CD8-positive, alpha-beta memory T cell (primary cell): ENCODE results near the gene FNBP1. TPM values are rescaled to one million over a fixed set of nuclear protein-coding genes. Genes with fewer than 3 reads are reported as not detected.
"Not testable (repeated sequence)": the region's sequence is repeated elsewhere in the genome, so short reads cannot be mapped to it uniquely, and the experiment has no call there.

ENCODE experiments used
- CTCF ChIA-PET: fragments of 350-600 bp; sonication (Branson Sonifier 250); formaldehyde crosslinking; loops from one replicate; lab custom pipeline; 2021; ENCODE audit warnings: antibody characterized with exemption; lab: Charles Lee
- POLR2A ChIA-PET: fragments of 350-600 bp; sonication (Branson Sonifier 250); formaldehyde crosslinking; loops from one replicate; lab custom pipeline; 2021; ENCODE audit warnings: antibody characterized with exemption; lab: Charles Lee
- DNase-seq, 5 donors: peaks; one replicate each; pipeline versions ENCODE4 v3.0.0 to v3.0.0-alpha.2; 2020 to 2022; ENCODE audit warnings: mixed read lengths in 1 of 5
- H3K27ac ChIP-seq: one replicate; pipeline ENCODE4 v1.7.0; 2013; ENCODE audit warnings: low read depth, mild to moderate bottlenecking, low read length, moderate library complexity
- H3K27me3 ChIP-seq: 2 replicates; pipeline ENCODE4 v1.7.0; 2013; ENCODE audit warnings: low read length, mild to moderate bottlenecking; ENCODE audit not compliant: insufficient read depth, poor library complexity, severe bottlenecking
- H3K36me3 ChIP-seq: 2 replicates; pipeline ENCODE4 v1.7.0; 2013; ENCODE audit warnings: mild to moderate bottlenecking, low read length, moderate library complexity; ENCODE audit not compliant: insufficient read depth
- H3K4me1 ChIP-seq: 2 replicates; pipeline ENCODE4 v1.7.0; 2013; ENCODE audit warnings: mild to moderate bottlenecking, low read length, moderate library complexity; ENCODE audit not compliant: insufficient read depth
- H3K4me3 ChIP-seq: 2 replicates; pipeline ENCODE4 v1.7.0; 2013; ENCODE audit warnings: mild to moderate bottlenecking, low read length
- H3K9me3 ChIP-seq: 2 replicates; pipeline ENCODE4 v1.7.0; 2013; ENCODE audit warnings: mild to moderate bottlenecking, low read length
- H3K27ac Mint-ChIP-seq, 8 donors: one replicate each; pipeline ENCODE4 v1.8.0; 2020 to 2021; ENCODE audit warnings: mixed read lengths in 8 of 8, mild to moderate bottlenecking in 6 of 8, inconsistent platforms in 3 of 8, moderate library complexity in 3 of 8
- H3K27me3 Mint-ChIP-seq, 2 donors: one replicate each; pipeline ENCODE4 v1.8.0; 2020 to 2021; ENCODE audit warnings: mixed read lengths in 2 of 2, mild to moderate bottlenecking in 1 of 2, moderate library complexity in 1 of 2
- H3K36me3 Mint-ChIP-seq, 3 donors: one replicate each; pipeline ENCODE4 v1.8.0; 2020 to 2021; ENCODE audit warnings: mixed read lengths in 3 of 3, inconsistent platforms in 1 of 3, mild to moderate bottlenecking in 1 of 3
- H3K4me1 Mint-ChIP-seq, 3 donors: one replicate each; pipeline ENCODE4 v1.8.0; 2020 to 2021; ENCODE audit warnings: mixed read lengths in 3 of 3, inconsistent platforms in 1 of 3, mild to moderate bottlenecking in 1 of 3
- H3K4me3 Mint-ChIP-seq, 7 donors: one replicate each; pipeline ENCODE4 v1.8.0; 2020 to 2021; ENCODE audit warnings: mixed read lengths in 7 of 7, mild to moderate bottlenecking in 6 of 7, moderate library complexity in 4 of 7, inconsistent platforms in 2 of 7
- H3K9me3 Mint-ChIP-seq, 5 donors: one replicate each; pipeline ENCODE4 v1.8.0; 2020 to 2022; ENCODE audit warnings: mixed read lengths in 5 of 5, mild to moderate bottlenecking in 3 of 5, moderate library complexity in 2 of 5, inconsistent platforms in 1 of 5
- polyA plus RNA-seq: library from polyadenylated mRNA; unstranded; fragments of 300-500 nt; fragmentation: Illumina TruSeq; gene quantifications from one replicate; pipeline ENCODE4 v1.2.3, GENCODE V29; 2021
- total RNA-seq, 2 experiments: library from RNA; stranded (reverse); gene quantifications; one replicate each; pipeline ENCODE4 v1.2.3, GENCODE V29; 2021

Gene FNBP1
- total and polyA plus RNA-seq, 3 experiments from 2014 or later, result 176 to 230 (median 226) TPM

DNA sequence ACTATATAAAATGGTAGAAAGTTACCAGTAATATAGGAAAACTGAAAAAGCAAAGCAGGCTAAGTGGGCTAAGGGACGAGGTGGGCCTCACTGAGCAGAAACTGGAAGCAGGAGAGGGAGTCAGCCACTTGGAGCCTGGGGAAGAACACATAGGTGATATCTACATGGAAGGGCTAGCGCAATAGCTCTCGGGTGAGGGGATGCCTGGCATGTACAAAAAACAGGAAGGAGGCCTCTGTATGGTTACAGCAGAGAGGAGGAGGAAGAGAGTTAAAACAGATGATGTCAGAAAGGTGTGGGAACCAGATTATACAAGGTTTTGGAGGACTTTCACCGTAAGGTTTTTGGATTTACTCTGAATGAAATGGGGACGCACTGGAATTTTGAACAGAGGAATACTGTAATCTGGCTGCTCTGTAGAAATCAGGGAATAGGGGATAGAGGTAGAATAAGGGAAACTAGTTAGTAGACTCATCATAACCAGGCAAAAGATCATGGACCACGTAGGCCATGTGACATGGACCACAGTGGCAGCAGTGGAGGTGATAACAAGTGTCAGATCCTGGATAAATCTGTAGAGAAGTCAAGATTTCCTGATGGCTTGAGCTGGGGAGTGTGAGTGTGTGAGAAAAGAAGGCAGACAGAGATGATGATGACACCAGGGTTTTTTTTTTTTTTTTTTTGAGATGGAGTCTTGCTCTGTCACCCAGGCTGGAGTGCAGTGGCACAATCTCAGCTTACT lies 52.5 kb downstream of the FNBP1 start:
- Mint-ChIP-seq H3K36me3 (peaks cover 13 to 50% (median 16%) of the 10 kb centered on the region in 3 donors), H3K27ac (peak overlapping the region; percentile 88 to 97 (median 94)), H3K27me3 (no peaks in the 10 kb centered on the region), H3K4me1 (peaks cover 64 to 84% (median 80%) of the 10 kb centered on the region in 3 donors), H3K9me3 (no peaks in the 10 kb centered on the region), H3K4me3 (peak overlapping the region; percentile 17 to 85 (median 67))
- Histone ChIP-seq H3K36me3 (peaks cover 5% of the 10 kb centered on the region), H3K27ac (peak overlapping the region; percentile 29), H3K4me1 (peaks cover 59% of the 10 kb centered on the region), H3K4me3 (peak overlapping the region; percentile 14), H3K9me3 (no peaks in the 10 kb centered on the region), H3K27me3 (no peaks in the 10 kb centered on the region)
- POLR2A ChIA-PET, result interaction anchor here (0.7 kb wide), 1 partner anchor 125 kb away, joined by 3 read pairs; no protein-coding TSS in a partner anchor
- CTCF ChIA-PET, result interaction anchor here (0.6 to 2.0 kb wide), 5 partner anchors 9 to 105 kb away, joined by 3 to 6 read pairs (median 4); no protein-coding TSS in a partner anchor
- DNase-seq, result peak in 4 of 5 donors; percentile 30 to 56 (median 44)

DNA sequence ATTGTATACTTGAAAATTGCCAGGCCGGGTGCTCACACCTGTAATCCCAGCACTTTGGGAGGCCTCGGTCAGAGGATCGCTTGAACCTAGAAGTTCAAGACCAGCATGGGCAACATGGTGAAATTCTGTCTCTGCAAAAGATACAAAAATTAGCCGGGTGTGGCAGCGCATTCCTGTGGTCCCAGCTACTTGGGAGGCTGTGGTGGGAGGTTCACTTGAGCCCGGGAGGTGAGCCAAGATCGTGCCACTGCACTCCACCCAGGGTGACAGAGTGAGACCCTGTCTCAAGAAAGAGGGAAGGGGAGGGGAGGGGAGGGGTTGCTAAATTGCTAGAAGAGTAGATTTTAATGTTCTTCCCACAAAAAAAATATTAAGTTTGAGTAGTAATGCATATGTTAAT lies 53.2 kb downstream of the FNBP1 start:
- H3K4me3 ChIP-seq, result no peak overlapping the region
- peaks cover 52% of the 10 kb centered on the region for H3K4me1 ChIP-seq
- H3K27me3 Mint-ChIP-seq, result no peaks in the 10 kb centered on the region
- H3K27ac Mint-ChIP-seq, result peak overlapping the region; percentile 74 to 99 (median 84)
- peaks cover 13 to 50% (median 18%) of the 10 kb centered on the region in 3 donors for H3K36me3 Mint-ChIP-seq
- peaks cover 64 to 84% (median 79%) of the 10 kb centered on the region in 3 donors for H3K4me1 Mint-ChIP-seq
- H3K27ac ChIP-seq, result peak overlapping the region; percentile 1
- no peaks in the 10 kb centered on the region for H3K27me3 ChIP-seq
- no peak for DNase-seq
- no peaks in the 10 kb centered on the region for H3K9me3 Mint-ChIP-seq
- H3K4me3 Mint-ChIP-seq, result peak overlapping the region in 4 of 7 donors; percentile 35 to 65 (median 60)
- ChIA-PET POLR2A (no interaction called here), CTCF (interaction anchor here (1.0 to 2.0 kb wide), 3 partner anchors 10 to 105 kb away, joined by 4 to 6 read pairs (median 4); no protein-coding TSS in a partner anchor)
- peaks cover 5% of the 10 kb centered on the region for H3K36me3 ChIP-seq
- H3K9me3 ChIP-seq, result no peaks in the 10 kb centered on the region

DNA sequence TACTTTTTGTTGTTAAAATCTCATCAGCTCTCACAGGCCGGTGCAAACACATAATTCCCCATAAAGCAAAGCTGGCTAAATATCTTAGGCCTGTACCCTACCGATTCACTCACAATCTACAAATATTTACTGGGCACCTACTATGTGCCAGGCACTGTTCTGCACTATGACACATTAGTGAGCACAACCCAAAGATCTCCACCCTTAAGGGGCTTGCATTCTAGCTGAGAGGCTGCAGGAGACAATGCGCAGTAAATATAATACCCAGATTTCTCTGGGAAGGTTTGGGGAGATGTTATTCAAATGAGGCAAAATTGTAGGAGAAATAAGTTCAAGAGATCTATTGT lies 53.7 kb downstream of the FNBP1 start:
- H3K36me3 Mint-ChIP-seq, result peaks cover 13 to 51% (median 20%) of the 10 kb centered on the region in 3 donors
- ChIA-PET POLR2A (no interaction called here), CTCF (interaction anchor here (2.0 kb wide), 1 partner anchor 104 kb away, joined by 6 read pairs; no protein-coding TSS in a partner anchor)
- Histone ChIP-seq H3K4me3 (peak overlapping the region; percentile 21), H3K27ac (peak overlapping the region; percentile 1), H3K36me3 (peaks cover 5% of the 10 kb centered on the region), H3K9me3 (no peaks in the 10 kb centered on the region), H3K27me3 (no peaks in the 10 kb centered on the region), H3K4me1 (peaks cover 52% of the 10 kb centered on the region)
- peak overlapping the region; percentile 74 to 99 (median 84) for H3K27ac Mint-ChIP-seq
- no peaks in the 10 kb centered on the region for H3K9me3 Mint-ChIP-seq
- peak overlapping the region; percentile 4 to 65 (median 39) for H3K4me3 Mint-ChIP-seq
- H3K4me1 Mint-ChIP-seq, result peaks cover 65 to 86% (median 80%) of the 10 kb centered on the region in 3 donors
- DNase-seq, result no peak
- H3K27me3 Mint-ChIP-seq, result no peaks in the 10 kb centered on the region

DNA sequence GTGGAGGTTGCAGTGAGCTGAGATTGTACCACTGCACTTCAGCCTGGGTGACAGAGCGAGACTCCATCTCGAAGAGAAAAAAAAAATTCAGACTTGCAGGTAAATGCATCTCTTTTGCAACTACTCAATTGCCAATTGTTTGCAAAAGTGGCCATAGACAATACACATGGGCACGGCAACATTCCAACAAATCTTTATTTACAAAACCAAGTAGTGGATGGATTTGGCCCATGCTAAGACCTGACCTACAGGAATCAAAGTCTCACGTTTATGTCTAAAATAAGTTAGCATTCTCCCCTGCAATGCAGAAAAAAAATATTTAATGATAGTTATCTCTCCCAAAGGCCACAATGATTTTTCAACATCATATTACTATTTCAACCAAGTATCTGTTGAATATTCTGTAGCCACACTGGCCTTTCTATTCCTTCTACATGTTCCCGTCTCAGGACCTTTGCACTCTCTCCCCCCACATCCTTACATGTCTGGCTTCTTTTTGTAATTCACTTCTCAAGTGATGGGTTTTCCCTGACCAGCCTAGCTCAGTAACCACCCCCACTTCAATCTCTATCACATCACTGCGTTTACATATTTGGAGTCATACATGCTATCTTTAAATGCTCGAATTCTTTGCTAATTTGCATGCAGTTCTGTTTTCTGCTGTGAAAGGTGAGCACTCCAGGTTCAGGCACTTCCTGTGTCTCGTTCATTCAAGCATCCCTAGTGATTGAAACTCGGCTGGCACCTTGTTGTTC lies 54.2 kb downstream of the FNBP1 start:
- peak overlapping the region; percentile 74 to 99 (median 84) for H3K27ac Mint-ChIP-seq
- peak in 3 of 5 donors; percentile 24 to 49 (median 25) for DNase-seq
- H3K9me3 ChIP-seq, result no peaks in the 10 kb centered on the region
- POLR2A ChIA-PET, result no interaction called here
- no peaks in the 10 kb centered on the region for H3K27me3 ChIP-seq
- H3K4me3 Mint-ChIP-seq, result peak overlapping the region; percentile 4 to 61 (median 35)
- H3K27me3 Mint-ChIP-seq, result no peaks in the 10 kb centered on the region
- peaks cover 57% of the 10 kb centered on the region for H3K4me1 ChIP-seq
- peak overlapping the region; percentile 1 for H3K27ac ChIP-seq
- H3K9me3 Mint-ChIP-seq, result no peaks in the 10 kb centered on the region
- H3K4me1 Mint-ChIP-seq, result peaks cover 65 to 86% (median 80%) of the 10 kb centered on the region in 3 donors
- peaks cover under 1% of the 10 kb centered on the region for H3K36me3 ChIP-seq
- CTCF ChIA-PET, result interaction anchor here (0.6 to 2.0 kb wide), 2 partner anchors 104 to 146 kb away, joined by 4 to 6 read pairs; no protein-coding TSS in a partner anchor
- H3K4me3 ChIP-seq, result no peak overlapping the region
- H3K36me3 Mint-ChIP-seq, result peaks cover 9 to 46% (median 16%) of the 10 kb centered on the region in 3 donors

DNA sequence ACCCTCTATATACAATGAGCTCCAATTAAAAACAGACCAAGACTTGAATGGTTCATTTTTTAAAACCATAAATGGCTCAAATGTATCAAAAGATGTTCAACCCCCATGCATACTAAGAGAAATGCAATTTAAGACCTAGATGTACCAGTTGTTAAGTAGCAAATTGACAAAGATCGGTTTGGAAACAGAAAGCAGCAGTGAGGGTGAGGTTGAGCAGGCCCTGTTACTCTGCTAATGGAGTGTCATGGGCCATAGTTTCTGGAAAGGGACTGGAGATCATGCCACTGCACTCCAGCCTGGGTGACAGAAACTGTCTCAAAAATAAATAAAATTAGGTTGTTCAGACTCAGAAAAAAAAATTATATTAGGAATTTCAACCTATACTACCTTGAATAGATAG lies 55.0 kb downstream of the FNBP1 start:
- H3K27me3 ChIP-seq, result no peaks in the 10 kb centered on the region
- peaks cover 9 to 48% (median 15%) of the 10 kb centered on the region in 3 donors for H3K36me3 Mint-ChIP-seq
- no peaks in the 10 kb centered on the region for H3K27me3 Mint-ChIP-seq
- peak overlapping the region in 7 of 8 donors; percentile 4 to 96 (median 80) for H3K27ac Mint-ChIP-seq
- ChIA-PET CTCF (no interaction called here), POLR2A (interaction anchor here (0.6 kb wide), 1 partner anchor 51 kb away, joined by 5 read pairs; no protein-coding TSS in a partner anchor)
- no peak overlapping the region for H3K27ac ChIP-seq
- H3K9me3 ChIP-seq, result no peaks in the 10 kb centered on the region
- peaks cover 67 to 90% (median 88%) of the 10 kb centered on the region in 3 donors for H3K4me1 Mint-ChIP-seq
- H3K4me1 ChIP-seq, result peaks cover 64% of the 10 kb centered on the region
- no peak overlapping the region for H3K4me3 ChIP-seq
- peak overlapping the region in 2 of 7 donors; percentile 3 to 22 for H3K4me3 Mint-ChIP-seq
- no peak for DNase-seq
- no peaks in the 10 kb centered on the region for H3K9me3 Mint-ChIP-seq
- H3K36me3 ChIP-seq, result no peaks in the 10 kb centered on the region

DNA sequence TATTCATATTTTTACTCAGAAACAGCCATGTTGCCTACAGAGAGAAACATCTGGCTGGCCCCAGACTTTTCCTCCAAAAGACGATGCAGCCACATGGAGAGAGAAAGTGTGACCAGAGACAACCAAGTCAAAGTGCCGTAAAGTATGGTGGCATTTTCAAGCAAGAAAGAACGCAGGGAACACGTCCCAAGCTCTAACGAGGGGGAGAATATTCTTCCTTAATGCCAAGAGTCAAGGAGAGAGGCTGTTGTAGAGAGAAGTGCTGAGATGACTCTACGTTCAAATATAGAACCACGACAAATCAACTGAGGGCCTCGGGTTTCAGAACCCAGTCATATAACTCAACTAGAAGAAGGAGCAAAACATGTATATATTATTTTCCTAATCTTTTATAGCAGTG lies 55.9 kb downstream of the FNBP1 start:
- peaks cover 64% of the 10 kb centered on the region for H3K4me1 ChIP-seq
- Mint-ChIP-seq H3K36me3 (peaks cover 9 to 47% (median 15%) of the 10 kb centered on the region in 3 donors), H3K9me3 (no peaks in the 10 kb centered on the region), H3K4me3 (peak overlapping the region in 6 of 7 donors; percentile 39 to 72 (median 53)), H3K27me3 (no peaks in the 10 kb centered on the region), H3K27ac (peak overlapping the region; percentile 88 to 98 (median 93)), H3K4me1 (peaks cover 65 to 95% (median 94%) of the 10 kb centered on the region in 3 donors)
- ChIA-PET CTCF (interaction anchor here (0.5 kb wide), 1 partner anchor 82 kb away, joined by 3 read pairs; no protein-coding TSS in a partner anchor), POLR2A (no interaction called here)
- no peak overlapping the region for H3K4me3 ChIP-seq
- H3K27ac ChIP-seq, result no peak overlapping the region
- DNase-seq, result no peak
- no peaks in the 10 kb centered on the region for H3K9me3 ChIP-seq
- no peaks in the 10 kb centered on the region for H3K27me3 ChIP-seq
- no peaks in the 10 kb centered on the region for H3K36me3 ChIP-seq

DNA sequence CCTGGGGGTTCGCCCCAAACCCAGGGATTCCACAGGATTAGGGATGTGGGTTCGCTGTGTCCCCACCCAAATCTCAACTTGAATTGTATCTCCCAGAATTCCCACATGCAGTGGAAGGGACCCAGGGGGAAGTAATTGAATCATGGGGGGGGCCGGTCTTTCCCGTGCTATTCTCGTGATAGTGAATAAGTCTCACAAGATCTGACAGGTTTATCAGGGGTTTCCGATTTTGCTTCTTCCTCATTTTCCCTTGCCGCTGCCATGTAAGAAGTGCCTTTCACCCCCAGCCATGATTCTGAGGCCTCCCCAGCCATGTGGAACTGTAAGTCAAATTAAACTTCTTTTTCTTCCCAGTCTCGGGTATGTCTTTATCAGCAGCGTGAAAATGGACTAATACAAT lies 58.4 kb downstream of the FNBP1 start:
- peaks cover 39% of the 10 kb centered on the region for H3K4me1 ChIP-seq
- H3K9me3 Mint-ChIP-seq, POLR2A ChIA-PET, H3K27me3 Mint-ChIP-seq, H3K36me3 ChIP-seq, DNase-seq, CTCF ChIA-PET, H3K27ac ChIP-seq, H3K4me3 ChIP-seq, H3K27me3 ChIP-seq, H3K9me3 ChIP-seq: not testable (repeated sequence)
- peak overlapping the region in 4 of 7 donors; percentile 10 to 38 (median 22) for H3K4me3 Mint-ChIP-seq
- peak overlapping the region; percentile 62 to 93 (median 86) for H3K27ac Mint-ChIP-seq
- H3K36me3 Mint-ChIP-seq, result peaks cover 0 to 46% (median 13%) of the 10 kb centered on the region in 3 donors
- H3K4me1 Mint-ChIP-seq, result peaks cover 53 to 91% (median 81%) of the 10 kb centered on the region in 3 donors
